Esophagus mucosa (tissue), 1 donor: ENCODE results near the gene RAB3IP. TPM values are rescaled to one million over a fixed set of nuclear protein-coding genes. Genes with fewer than 3 reads are reported as not detected.
"Not testable (repeated sequence)": the region's sequence is repeated elsewhere in the genome, so short reads cannot be mapped to it uniquely, and the experiment has no call there.

Experiments
- ATAC-seq: fragments of 200-7000 bp; cut with Tn5 transposase; one replicate; pipeline ENCODE4 v1.9.1; 2020
- total RNA-seq: library from RNA; stranded (reverse); gene quantifications from one replicate; pipeline ENCODE4 v1.2.4, GENCODE V29; 2023
- donor health status: DM: yes; HTN: yes; CAD: no.

RAB3IP gene
- total RNA-seq, 1 donor from 2014 or later: 16.5 TPM

DNA sequence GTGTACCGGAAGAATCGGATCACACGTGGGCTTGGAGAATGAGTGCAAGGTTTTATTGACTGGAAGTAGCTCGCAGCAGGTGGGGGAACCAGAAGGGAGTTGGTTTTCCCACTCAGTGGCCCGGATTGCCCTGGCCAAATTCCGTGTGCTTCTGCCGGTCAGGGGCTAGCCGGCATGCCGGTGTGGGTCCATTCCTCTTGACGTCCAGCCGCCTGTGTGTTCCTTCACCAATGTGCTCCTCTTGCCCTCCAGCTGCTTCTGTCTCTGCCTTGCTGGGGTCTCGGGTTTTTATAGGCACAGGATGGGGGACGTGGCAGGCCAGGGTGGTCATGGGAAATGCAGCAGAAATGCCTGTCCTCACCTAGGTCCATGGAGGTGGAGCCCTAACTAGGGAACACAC is 97.4 kb downstream of the RAB3IP start:
- ATAC-seq: no peak

DNA sequence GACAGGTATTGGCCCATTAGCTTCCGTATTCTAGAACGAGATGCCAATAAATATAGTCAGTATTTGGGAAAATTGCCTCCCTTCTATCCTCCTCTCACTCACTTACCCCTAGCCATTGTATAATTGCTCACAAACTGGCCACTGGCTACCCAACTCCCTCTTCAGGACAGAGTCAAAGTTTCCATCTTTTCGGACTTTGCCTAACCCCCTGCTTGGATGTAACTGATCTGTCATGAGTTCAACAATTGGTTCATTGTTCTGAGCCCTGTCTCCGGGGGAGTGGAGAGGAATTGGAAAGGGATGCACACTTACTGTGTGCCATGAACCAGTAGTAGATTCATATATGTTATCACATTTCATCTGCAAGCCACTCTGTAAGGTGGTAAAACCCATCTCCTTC is 98.5 kb downstream of the RAB3IP start:
- ATAC-seq: no peak

DNA sequence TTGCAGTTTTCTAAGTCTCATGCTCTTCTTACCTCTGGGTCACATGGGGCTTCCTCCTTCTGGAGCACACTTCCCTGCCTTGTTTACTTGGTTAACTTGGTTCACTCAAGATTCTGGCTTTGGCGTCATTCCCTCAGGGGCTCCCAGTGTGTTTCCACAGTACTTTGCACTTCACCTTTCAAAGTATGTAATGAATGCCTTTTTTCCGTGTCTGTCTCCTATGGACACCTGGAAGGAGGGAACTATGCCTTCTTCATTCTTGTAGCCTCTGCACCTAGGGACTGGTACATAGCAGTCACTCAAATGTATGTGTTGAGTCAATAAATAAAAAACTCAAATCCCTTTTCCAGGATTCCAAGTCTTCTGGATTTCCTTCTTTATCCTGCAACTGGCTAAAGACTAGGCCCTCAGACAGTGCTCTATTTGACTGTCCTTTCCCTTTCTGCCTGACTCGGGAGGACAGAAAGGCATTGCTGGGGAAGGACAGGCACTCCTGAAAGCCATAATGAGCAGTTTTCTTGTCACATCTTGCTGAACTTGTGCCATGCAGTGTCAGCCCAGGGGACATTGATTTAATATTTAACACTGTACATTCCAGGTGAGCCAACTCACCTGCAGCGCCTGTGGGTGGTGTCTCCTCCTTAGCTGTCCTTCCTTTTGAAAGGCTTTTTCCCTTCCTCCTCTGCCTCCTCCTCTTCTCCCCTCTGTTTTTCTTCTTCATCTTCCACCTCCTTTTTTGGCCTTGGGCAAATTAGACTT is 99.2 kb downstream of the RAB3IP start:
- ATAC-seq: no peak

DNA sequence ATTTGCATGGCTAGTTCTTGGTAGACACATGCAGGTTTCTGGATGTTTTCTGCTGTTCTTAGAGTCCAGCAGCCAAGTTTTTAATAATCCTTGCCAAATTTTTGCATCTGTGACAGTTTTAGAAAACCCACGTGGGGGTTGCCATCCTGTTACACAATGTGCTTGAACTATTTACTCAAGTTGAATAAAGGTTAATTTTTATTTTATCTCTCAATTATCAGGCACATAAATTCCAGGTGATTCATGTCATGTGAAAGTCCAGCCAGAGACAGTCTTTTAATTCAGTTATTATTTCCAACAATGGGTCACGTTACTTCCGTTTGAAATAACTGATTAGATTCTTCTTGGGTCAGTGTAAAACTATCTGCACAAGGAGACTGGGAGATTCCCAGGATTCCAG is 102.1 kb downstream of the RAB3IP start:
- ATAC-seq: no peak

DNA sequence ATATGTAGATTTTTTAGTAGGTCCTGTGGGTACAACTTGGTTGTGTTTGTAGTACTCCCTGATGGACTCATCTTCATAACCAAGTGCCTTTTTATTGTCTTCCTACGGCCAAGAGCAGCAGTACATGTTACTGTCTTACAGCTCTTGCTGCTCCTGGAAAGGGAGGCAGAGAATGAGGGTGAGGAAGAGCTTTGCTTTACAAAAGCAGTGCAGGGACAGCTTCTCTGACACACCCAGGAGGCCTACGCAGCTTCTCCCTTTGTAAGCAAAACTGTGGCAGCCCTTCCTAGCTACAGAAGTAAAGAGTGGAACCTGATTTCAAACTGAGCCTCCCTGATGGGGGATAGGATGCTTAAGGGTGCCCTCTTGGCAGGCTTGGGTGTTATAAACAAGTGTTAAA is 104.9 kb downstream of the RAB3IP start:
- no peak for ATAC-seq

DNA sequence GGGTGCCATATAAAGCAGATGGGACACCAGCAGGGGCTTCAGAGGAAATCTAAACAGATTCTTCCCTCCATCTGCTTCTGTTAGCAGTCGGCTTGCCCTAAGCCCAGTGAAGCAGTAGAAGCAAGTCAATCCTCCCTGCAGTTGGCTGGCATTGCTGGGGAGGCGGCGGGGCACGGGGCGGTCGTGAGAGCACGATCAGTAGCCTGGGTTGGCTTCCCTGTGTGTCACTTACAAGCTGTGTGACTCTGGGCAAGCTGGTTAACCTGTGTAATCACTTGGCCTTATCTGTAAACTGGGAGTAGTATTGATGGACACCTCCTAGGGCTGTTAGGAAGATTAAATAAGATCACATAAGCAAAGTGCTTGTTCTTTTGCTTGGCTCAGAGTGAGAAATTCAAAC is 105.8 kb downstream of the RAB3IP start:
- ATAC-seq: no peak

DNA sequence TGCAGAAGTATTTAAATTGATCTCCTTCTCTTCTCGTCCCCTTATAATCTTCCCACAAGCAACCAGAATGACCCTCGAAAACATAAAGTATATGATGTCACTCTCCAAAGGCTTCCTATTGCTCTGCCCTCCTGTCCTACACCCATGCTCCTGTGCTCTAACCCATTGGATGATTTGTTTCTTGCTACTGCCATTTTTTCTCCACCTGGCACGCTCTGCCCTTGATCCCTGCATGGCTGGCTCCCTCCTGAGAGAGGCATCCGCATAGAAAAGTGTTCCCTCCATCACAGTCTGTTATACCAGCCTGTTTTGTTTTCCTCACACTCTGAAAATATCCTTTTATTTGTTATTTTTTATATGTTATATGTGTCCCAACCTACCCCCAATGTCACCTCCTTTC is 106.2 kb downstream of the RAB3IP start:
- no peak for ATAC-seq

DNA sequence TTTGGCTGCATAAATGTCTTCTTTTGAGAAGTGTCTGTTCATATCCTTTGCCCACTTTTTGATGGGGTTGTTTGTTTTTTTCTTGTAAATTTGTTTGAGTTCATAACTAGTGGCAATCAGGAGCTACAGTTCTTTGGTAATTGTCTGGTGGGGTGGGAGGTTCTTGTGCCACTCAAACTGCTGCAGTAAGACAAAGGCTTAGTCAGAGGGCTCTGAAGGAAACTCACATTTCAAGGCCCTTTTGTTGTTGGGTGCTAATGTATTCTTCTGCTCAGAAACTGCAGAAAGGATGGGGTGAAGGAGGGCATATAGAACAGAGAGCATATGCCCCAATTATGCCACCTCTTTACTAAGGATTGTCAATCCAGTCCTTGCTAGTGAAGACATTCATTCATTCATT is 108.3 kb downstream of the RAB3IP start:
- ATAC-seq: no peak

DNA sequence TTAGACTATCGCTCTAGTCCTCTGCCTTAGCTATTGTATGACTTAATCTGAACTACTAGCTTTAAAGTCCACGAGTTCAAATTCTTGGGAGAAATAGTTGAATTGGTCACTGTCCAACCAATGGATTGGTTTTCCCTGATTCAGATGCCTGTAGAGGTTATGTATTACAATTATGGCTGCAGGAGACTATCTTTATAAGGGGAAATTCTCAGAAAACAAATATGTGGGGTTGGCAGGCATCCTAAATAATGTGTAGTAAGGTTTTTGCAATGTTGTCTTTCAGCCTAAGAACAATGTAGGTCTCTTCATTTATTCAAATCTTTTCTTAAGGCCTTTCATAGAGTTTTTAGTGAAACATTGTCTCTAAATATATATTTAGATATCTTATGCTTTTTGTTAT is 113.3 kb downstream of the RAB3IP start:
- ATAC-seq: no peak

DNA sequence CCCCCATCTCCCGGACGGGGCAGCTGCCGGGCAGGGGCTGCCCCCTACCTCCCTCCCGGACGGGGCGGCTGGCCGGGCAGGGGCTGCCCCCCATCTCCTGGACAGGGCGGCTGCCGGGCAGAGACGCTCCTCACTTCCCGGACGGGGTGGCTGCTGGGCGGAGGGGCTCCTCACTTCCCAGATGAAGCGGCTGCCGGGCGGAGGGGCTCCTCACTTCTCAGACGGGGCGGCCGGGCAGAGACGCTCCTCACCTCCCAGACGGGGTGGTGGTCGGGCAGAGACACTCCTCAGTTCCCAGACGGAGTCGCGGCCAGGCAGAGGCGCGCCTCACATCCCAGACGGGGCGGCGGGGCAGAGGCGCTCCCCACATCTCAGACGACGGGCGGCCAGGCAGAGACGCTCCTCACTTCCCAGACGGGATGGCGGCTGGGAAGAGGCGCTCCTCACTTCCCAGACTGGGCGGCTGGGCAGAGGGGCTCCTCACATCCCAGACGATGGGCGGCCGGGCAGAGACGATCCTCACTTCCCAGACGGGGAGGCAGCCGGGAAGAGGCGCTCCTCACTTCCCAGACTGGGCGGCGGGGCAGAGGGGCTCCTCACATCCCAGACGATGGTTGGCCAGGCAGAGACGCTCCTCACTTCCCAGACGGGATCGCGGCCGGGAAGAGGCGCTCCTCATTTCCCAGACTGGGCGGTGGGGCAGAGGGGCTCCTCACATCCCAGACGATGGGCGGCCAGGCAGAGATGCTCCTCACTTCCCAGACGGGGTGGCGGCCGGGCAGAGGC is 114.7 kb downstream of the RAB3IP start:
- ATAC-seq: not testable (repeated sequence)

DNA sequence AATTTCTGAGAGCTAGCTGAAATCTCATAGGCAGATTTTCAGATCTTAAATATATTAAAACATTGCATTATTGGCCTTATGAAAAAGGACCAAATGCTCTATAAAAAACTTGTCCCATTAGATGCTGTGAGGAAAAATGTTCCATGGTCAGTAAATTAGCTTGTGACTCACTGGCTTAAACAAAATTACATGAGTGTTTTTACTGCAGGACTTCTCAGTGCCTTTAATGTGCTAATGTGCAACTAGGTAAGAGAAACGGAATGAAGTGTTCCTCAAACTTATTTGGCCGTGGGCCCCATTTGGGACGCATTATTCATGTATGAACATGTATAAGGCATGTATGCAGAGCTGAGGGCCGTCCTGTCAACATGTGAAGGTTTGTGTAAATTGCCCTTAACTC is 128.0 kb downstream of the RAB3IP start:
- ATAC-seq: no peak

DNA sequence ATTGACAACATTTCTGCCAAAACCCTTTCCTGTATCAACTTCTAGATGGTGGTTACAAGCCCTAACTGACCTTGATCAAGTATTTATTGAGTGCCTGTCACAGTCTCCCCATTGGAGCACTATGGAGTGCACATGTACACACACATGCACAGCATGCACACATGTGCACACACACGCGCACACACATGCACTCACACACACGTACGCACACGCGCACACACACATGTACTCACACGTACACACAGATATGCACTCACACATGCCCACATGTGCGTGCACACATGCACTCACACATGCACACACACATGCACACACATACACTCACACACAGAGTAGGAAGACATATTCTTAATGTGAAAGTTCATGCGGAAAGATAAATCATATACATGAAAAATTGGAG is 130.0 kb downstream of the RAB3IP start:
- ATAC-seq: no peak

DNA sequence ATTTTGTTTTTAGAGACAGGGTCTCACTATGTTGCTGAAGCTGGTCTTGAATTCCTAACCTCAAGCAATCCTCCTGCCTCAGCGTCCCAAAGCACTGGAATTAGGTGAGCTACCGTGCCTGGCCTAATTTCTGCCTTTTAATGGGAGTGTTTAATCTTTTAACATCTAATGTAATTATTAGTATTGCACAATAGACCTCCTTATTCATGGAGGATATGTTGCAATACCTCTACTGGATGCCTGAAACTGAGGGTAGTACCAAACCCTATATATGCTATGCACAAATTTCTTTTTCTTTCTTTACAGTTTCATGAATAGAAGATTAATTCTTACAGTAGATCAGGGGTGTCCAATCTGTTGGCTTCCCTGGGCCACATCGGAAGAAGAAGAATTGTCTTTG is 134.1 kb downstream of the RAB3IP start:
- peak; percentile 66 for ATAC-seq

Other genes with a start within 250 kb of the RAB3IP start
- 114 TPM for gene CCT2, start 153.4 kb upstream of the RAB3IP start, total RNA-seq
- not detected for gene LRRC10, start 128.0 kb upstream of the RAB3IP start, total RNA-seq
- gene BEST3, start 39.6 kb upstream of the RAB3IP start, total RNA-seq: not detected
- not detected for gene MYRFL, start 86.4 kb downstream of the RAB3IP start, total RNA-seq